Measurements from ENCODE around the gene P4HA2. TPM values are rescaled to one million over a fixed set of nuclear protein-coding genes. Genes with fewer than 3 reads are reported as not detected.

P4HA2 gene
- total and polyA plus RNA-seq, 9 of the 15 experiments (the other 6 are each of a cell fraction or from before 2014, with no cell fraction given): 9.6 to 50.0 (median 12.7) TPM

DNA sequence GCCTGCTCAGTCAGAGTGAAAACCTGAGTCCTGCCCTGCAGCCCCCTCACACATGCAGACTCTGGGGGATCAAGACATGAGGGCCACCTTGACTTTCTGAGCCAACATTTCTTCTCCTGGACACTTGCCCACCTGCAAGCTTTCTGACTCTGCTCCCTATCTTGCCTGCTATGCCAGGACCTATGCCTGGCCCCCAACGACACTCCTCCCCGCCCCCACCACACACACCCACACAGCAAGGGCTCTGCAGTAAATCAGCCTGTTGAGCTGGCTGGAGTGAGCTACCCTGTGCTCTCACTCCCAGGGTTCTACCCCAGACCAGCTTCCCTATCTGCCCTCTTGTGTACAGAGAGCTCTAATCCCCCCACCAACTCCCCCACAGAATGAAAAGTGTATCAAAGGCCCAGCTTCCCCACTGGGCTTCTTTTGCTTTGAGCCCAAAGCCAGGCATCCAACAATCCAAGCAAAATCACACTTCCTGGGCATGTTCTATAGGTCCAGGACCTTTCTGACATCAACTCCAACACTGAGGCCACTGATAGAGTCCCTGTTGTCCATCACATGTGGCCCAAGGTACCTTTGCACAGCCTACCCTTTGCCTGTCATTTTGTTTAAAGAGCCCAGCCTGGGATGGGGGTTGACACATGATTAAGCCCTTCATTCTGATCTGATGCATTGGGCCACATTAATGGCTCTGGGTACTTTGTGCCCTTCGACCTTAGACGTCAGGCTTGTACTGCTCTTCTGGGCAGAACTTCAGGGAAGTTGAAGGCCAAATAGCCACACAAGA, 37.1 kb upstream of the P4HA2 start (continued):
- TF ChIP-seq FOXA3 (CRISPR knock-in tag; conservative IDR thresholded peaks at IDR 0.05 in 1 of 2, IDR thresholded peaks at IDR 0.05 in 1 of 2): no peak

DNA sequence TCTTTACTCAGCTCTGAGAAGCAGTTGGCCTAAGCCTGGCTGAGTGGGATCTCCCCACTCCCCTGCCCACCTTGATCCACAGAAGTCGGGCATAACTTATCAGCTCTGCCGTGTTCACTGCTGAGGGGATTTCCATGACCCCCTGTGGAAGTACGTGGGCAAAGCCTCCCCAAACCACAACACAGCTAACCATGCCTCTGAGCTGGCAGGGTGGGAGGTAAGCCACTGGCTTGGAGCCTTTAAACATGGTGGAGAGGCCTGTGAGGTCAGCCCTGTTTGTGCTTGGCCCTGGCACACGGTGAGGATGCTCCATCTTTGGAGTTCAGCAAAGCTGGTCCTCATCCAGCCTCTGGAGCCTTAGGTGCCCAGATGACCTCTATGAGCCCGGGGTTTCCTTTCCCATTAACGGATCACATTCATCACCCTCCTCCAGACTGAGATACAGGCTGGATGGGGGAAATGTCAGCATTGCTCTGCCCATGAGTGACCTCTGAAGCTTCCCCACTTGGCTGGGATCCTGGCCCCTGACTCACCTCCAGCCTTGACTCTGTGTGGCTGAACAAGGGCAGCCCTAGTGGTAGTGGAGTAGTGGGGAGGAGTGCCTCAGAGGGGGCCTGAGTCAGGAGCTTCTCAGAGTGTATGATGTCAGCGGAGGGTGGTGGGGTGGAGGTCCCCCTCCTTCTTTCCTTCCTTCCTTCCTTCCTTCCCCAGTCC, 36.1 kb upstream of the P4HA2 start:
- intact Hi-C loops (cut with micrococcal nuclease) (no loop called here), in situ Hi-C loops (cut with MboI) (no loop called here)
- DNase-seq (ENCODE audit: extremely low read depth in 1 of 4, low spot score in 3 of 4) (peak; percentile 61 to 72 (median 67)), FAIRE-seq (peak; percentile 84), ATAC-seq (peak; percentile 20)
- WGBS (ENCODE audit: insufficient coverage, low coverage, missing lambda C conversion rate): 50% methylated on average over 7 of the region's 7 CpGs
- Histone ChIP-seq H3K9ac (ENCODE audit: insufficient read depth in 1 of 2, low read depth in 2 of 2, low read length in 2 of 2) (peak overlapping the region in 1 of 2 experiments; percentile 31; a peak in 1 of 4 replicates), H3K4me3 (no peak overlapping the region), H3K27me3 (ENCODE audit: control insufficient read depth in 2 of 2, insufficient read depth in 2 of 2, low read length in 2 of 2) (no peaks in the 10 kb centered on the region), H4K20me1 (replicated peaks; ENCODE audit: control insufficient read depth, insufficient read depth, low read length) (0 out of 2 replicates have a peak, but pooled peaks cover 4% of the 10 kb centered on the region), H3K9me3 (replicated peaks; ENCODE audit: control insufficient read depth, insufficient read depth, low read depth, low read length) (no peaks in the 10 kb centered on the region; the same call in 1 of the 2 replicates), H3K9me1 (ENCODE audit: control insufficient read depth, insufficient read depth, low read length) (no peaks in the 10 kb centered on the region), H3K36me3 (ENCODE audit: control insufficient read depth, insufficient read depth, low read length) (peaks cover 25% of the 10 kb centered on the region; the same call in 2 of the 3 replicates), H3K27ac (ENCODE audit: extremely low read depth, low read depth, low read length) (0 out of 3 replicates have a peak overlapping the region, but pooled peaks have one; percentile 40), H2AFZ (ENCODE audit: low read depth, low read length) (no peak overlapping the region), H3K79me2 (ENCODE audit: control insufficient read depth, insufficient read depth, low read length) (peaks cover 24% of the 10 kb centered on the region), H3K4me2 (ENCODE audit: insufficient read depth, low read length) (no peak overlapping the region), H3K4me1 (replicated peaks in 1 of 2; ENCODE audit: control insufficient read depth in 2 of 2, insufficient read depth in 2 of 2, low read length in 2 of 2) (peaks cover 42 to 50% of the 10 kb centered on the region in 2 experiments)
- CTCF ChIA-PET (ENCODE audit: low intra/inter-chr PET ratio): no interaction called here
- no TSS peak for BruUV-seq (replicated peaks)
- POLR2A ChIA-PET: interaction anchor here (0.6 to 1.7 kb wide), 10 partner anchors 13 to 552 kb away, joined by 3 to 7 read pairs (median 3); partner anchors contain the start of genes P4HA2 and SLC22A4
- TF ChIP-seq ZFP1 (CRISPR knock-in tag; IDR thresholded peaks at IDR 0.05) (no peak), NFRKB (IDR thresholded peaks at IDR 0.05; ENCODE audit: low read depth) (no peak), ETV6 (IDR thresholded peaks at IDR 0.05; ENCODE audit: borderline replicate concordance in 1 of 2, low read depth in 2 of 2, low read length in 1 of 2) (no peak), ETV6 (CRISPR knock-in tag; IDR thresholded peaks at IDR 0.05; ENCODE audit: borderline replicate concordance) (no peak), ZNF75A (CRISPR knock-in tag; IDR thresholded peaks at IDR 0.05) (no peak), PHTF2 (CRISPR knock-in tag; IDR thresholded peaks at IDR 0.05) (no peak)
- TF ChIP-seq, protein P1, sequence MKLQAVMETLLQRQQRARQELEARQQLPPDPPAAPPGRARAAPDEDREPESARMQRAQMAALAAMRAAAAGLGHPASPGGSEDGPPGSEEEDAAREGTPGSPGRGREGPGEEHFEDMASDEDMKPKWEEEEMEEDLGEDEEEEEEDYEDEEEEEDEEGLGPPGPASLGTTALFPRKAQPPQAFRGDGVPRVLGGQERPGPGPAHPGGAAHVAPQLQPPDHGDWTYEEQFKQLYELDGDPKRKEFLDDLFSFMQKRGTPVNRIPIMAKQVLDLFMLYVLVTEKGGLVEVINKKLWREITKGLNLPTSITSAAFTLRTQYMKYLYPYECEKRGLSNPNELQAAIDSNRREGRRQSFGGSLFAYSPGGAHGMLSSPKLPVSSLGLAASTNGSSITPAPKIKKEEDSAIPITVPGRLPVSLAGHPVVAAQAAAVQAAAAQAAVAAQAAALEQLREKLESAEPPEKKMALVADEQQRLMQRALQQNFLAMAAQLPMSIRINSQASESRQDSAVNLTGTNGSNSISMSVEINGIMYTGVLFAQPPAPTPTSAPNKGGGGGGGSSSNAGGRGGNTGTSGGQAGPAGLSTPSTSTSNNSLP (IDR thresholded peaks at IDR 0.05; ENCODE audit: borderline replicate concordance, low read depth, low read length): no peak
- TF ChIP-seq, protein P2, sequence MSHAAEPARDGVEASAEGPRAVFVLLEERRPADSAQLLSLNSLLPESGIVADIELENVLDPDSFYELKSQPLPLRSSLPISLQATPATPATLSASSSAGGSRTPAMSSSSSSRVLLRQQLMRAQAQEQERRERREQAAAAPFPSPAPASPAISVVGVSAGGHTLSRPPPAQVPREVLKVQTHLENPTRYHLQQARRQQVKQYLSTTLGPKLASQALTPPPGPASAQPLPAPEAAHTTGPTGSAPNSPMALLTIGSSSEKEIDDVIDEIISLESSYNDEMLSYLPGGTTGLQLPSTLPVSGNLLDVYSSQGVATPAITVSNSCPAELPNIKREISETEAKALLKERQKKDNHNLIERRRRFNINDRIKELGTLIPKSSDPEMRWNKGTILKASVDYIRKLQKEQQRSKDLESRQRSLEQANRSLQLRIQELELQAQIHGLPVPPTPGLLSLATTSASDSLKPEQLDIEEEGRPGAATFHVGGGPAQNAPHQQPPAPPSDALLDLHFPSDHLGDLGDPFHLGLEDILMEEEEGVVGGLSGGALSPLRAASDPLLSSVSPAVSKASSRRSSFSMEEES (CRISPR knock-in tag; IDR thresholded peaks at IDR 0.05): no peak
- TF ChIP-seq, protein P3, sequence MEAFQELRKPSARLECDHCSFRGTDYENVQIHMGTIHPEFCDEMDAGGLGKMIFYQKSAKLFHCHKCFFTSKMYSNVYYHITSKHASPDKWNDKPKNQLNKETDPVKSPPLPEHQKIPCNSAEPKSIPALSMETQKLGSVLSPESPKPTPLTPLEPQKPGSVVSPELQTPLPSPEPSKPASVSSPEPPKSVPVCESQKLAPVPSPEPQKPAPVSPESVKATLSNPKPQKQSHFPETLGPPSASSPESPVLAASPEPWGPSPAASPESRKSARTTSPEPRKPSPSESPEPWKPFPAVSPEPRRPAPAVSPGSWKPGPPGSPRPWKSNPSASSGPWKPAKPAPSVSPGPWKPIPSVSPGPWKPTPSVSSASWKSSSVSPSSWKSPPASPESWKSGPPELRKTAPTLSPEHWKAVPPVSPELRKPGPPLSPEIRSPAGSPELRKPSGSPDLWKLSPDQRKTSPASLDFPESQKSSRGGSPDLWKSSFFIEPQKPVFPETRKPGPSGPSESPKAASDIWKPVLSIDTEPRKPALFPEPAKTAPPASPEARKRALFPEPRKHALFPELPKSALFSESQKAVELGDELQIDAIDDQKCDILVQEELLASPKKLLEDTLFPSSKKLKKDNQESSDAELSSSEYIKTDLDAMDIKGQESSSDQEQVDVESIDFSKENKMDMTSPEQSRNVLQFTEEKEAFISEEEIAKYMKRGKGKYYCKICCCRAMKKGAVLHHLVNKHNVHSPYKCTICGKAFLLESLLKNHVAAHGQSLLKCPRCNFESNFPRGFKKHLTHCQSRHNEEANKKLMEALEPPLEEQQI (IDR thresholded peaks at IDR 0.05): no peak
- TF ChIP-seq, protein P4, sequence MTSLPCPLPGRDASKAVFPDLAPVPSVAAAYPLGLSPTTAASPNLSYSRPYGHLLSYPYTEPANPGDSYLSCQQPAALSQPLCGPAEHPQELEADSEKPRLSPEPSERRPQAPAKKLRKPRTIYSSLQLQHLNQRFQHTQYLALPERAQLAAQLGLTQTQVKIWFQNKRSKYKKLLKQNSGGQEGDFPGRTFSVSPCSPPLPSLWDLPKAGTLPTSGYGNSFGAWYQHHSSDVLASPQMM (CRISPR knock-in tag; IDR thresholded peaks at IDR 0.05): no peak

All from K562 (cell line).